Upper lobe of left lung (tissue), 6 donors: ENCODE results near the gene TRA2A. TPM values are rescaled to one million over a fixed set of nuclear protein-coding genes. Genes with fewer than 3 reads are reported as not detected.
A peak's percentile ranks its signal among the peaks of the same experiment; 100 is the strongest.

Source experiments
- ATAC-seq, 2 donors: fragments of 200-7000 bp; cut with Tn5 transposase; one replicate each; pipeline ENCODE4 v1.9.1; 2022; ENCODE audit warnings: mild to moderate bottlenecking in 2 of 2, moderate library complexity in 2 of 2; ENCODE audit not compliant: low FRiP score in 2 of 2
- DNase-seq, 2 donors: peaks; one replicate each; pipeline ENCODE4 v3.0.0-alpha.2; 2019 to 2020
- H3K27ac ChIP-seq, 4 donors: fragments of 200-600 bp; sonication (generic); one replicate each; pipeline ENCODE4 v1.5.1; 2016 to 2019
- H3K27me3 ChIP-seq, 4 donors: fragments of 200-600 bp; sonication (generic); one replicate each; pipeline ENCODE4 v1.5.1; 2017 to 2019
- H3K36me3 ChIP-seq, 4 donors: fragments of 200-600 bp; sonication (generic); one replicate each; pipeline ENCODE4 v1.5.1; 2016 to 2019
- H3K4me1 ChIP-seq, 4 donors: fragments of 200-600 bp; sonication (generic); one replicate each; pipeline ENCODE4 v1.5.1; 2018 to 2019
- H3K4me3 ChIP-seq, 4 donors: fragments of 200-600 bp; sonication (generic); one replicate each; pipeline ENCODE4 v1.5.1; 2017 to 2019; ENCODE audit warnings: mild to moderate bottlenecking in 2 of 4, moderate library complexity in 1 of 4
- H3K9me3 ChIP-seq, 4 donors: fragments of 200-600 bp; sonication (generic); one replicate each; pipeline ENCODE4 v1.5.1; 2018 to 2019
- CTCF ChIP-seq, 6 experiments: fragments of 450-650 bp in 4 of 6; fragments of 200-600 bp in 2 of 6; sonication (generic) in 2 of 6; IDR thresholded peaks; one replicate each; pipeline ENCODE4 v1.5.1; 2016 to 2019; ENCODE audit warnings: antibody characterized with exemption in 6 of 6
- EP300 ChIP-seq, 4 donors: sonication (generic); formaldehyde crosslinking; IDR thresholded peaks; one replicate each; pipeline ENCODE4 v1.5.1; 2017; ENCODE audit warnings: antibody characterized with exemption in 4 of 4, control low read depth in 2 of 4
- POLR2A ChIP-seq, 4 donors: fragments of 450-650 bp; IDR thresholded peaks; one replicate each; pipeline ENCODE4 v1.5.1; 2016 to 2017; ENCODE audit warnings: antibody characterized with exemption in 4 of 4, mild to moderate bottlenecking in 2 of 4
- POLR2AphosphoS5 ChIP-seq, 2 donors: sonication (generic); formaldehyde crosslinking; IDR thresholded peaks; one replicate each; pipeline ENCODE4 v1.5.1; 2017; ENCODE audit warnings: antibody characterized with exemption in 2 of 2
- WGBS, 2 donors: methylation state at CpG; one replicate each; pipeline ENCODE4 v1.1.5; 2017 to 2018; 5-methylcytosine and 5-hydroxymethylcytosine counted together
- total RNA-seq, 6 donors: library from RNA; depleted of rRNA in 4 of 6; stranded (reverse); fragments of >200 nt in 4 of 6; gene quantifications; one replicate each; pipeline versions ENCODE4 v1.1.0 to v1.2.1, GENCODE V29; 2016 to 2021
- donor health status: DM: no; HTN: no; CAD: no; lungs with moderate emphysema.
- donor health status: DM: no; HTN: yes; CAD: no; lungs with severe emphysema.

The TRA2A gene
- total RNA-seq, 6 donors from 2014 or later = 35.1 to 192 (median 61.0) TPM

- Histone ChIP-seq H3K9me3 (no peaks in the 10 kb centered on the region), H3K4me1 (no peaks in the 10 kb centered on the region), H3K36me3 (no peaks in the 10 kb centered on the region), H3K27ac (no peak overlapping the region), H3K4me3 (no peak overlapping the region), H3K27me3 (no peaks in the 10 kb centered on the region)
- TF ChIP-seq POLR2AphosphoS5 (IDR thresholded peaks at IDR 0.05) (no peak), POLR2A (IDR thresholded peaks at IDR 0.05) (no peak), CTCF (IDR thresholded peaks at IDR 0.05) (no peak), EP300 (IDR thresholded peaks at IDR 0.05) (no peak)
- DNase-seq = no peak
- 97 to 100% methylated on average over 3 of the region's 3 CpGs for WGBS, 2 donors
- ATAC-seq = no peak
These were observed 6.5 kb upstream of the TRA2A start for GRCh38 chr7:23538301-23538700.

- ATAC-seq (no peak), DNase-seq (no peak)
- Histone ChIP-seq H3K4me1 (peaks cover 24 to 26% (median 25%) of the 10 kb centered on the region in 4 donors), H3K36me3 (no peaks in the 10 kb centered on the region), H3K27ac (no peak overlapping the region), H3K9me3 (no peaks in the 10 kb centered on the region), H3K27me3 (no peaks in the 10 kb centered on the region), H3K4me3 (no peak overlapping the region)
- TF ChIP-seq POLR2AphosphoS5 (IDR thresholded peaks at IDR 0.05) (no peak), POLR2A (IDR thresholded peaks at IDR 0.05) (no peak), EP300 (IDR thresholded peaks at IDR 0.05) (no peak), CTCF (IDR thresholded peaks at IDR 0.05) (no peak)
- WGBS, 2 donors = 94 to 99% methylated on average over 5 of the region's 5 CpGs
These were observed 1.4 kb upstream of the TRA2A start for GRCh38 chr7:23533238-23533604.

- TF ChIP-seq POLR2A (IDR thresholded peaks at IDR 0.05) = no peak
- TF ChIP-seq POLR2AphosphoS5 (IDR thresholded peaks at IDR 0.05) = no peak
- TF ChIP-seq CTCF (IDR thresholded peaks at IDR 0.05) = no peak
- no peak for TF ChIP-seq EP300 (IDR thresholded peaks at IDR 0.05)
- H3K4me1 ChIP-seq = peaks cover 28 to 32% (median 30%) of the 10 kb centered on the region in 4 donors
- H3K36me3 ChIP-seq = no peaks in the 10 kb centered on the region
- peak overlapping the region; percentile 98 to 100 (median 98) for H3K27ac ChIP-seq
- no peaks in the 10 kb centered on the region for H3K27me3 ChIP-seq
- ATAC-seq = no peak
- peak overlapping the region in 3 of 4 donors; percentile 71 to 78 (median 75) for H3K4me3 ChIP-seq
- no peaks in the 10 kb centered on the region for H3K9me3 ChIP-seq
- WGBS, 2 donors = 91 to 96% methylated on average over 23 of the region's 23 CpGs
- no peak for DNase-seq
These were observed 883 bp upstream of the TRA2A start for GRCh38 chr7:23532490-23533237.

GRCh38 chr7:23531050-23531793 is 559 bp downstream of the TRA2A start:
- TF ChIP-seq POLR2A (IDR thresholded peaks at IDR 0.05) = peak in 3 of 4 donors; percentile 17 to 71 (median 69)
- TF ChIP-seq POLR2AphosphoS5 (IDR thresholded peaks at IDR 0.05) = peak; percentile 53 to 83
- no peak for TF ChIP-seq CTCF (IDR thresholded peaks at IDR 0.05)
- TF ChIP-seq EP300 (IDR thresholded peaks at IDR 0.05) = peak in 2 of 4 donors; percentile 21 to 73
- Histone ChIP-seq H3K27me3 (no peaks in the 10 kb centered on the region), H3K36me3 (no peaks in the 10 kb centered on the region), H3K27ac (peak overlapping the region; percentile 98 to 100 (median 98)), H3K4me3 (peak overlapping the region; percentile 71 to 93 (median 76)), H3K9me3 (no peaks in the 10 kb centered on the region), H3K4me1 (peaks cover 39 to 44% (median 42%) of the 10 kb centered on the region in 4 donors)
- WGBS, 2 donors = 0 to 2% methylated on average over 33 to 46 of the region's 55 CpGs
- DNase-seq (peak; percentile 78 to 87), ATAC-seq (peak; percentile 87 to 89)
